HEK293 (cell line): ENCODE measurements around the gene NMD3.

Experiments used
- CTCF ChIA-PET: fragments of 350-600 bp; formaldehyde crosslinking; extraction: SDS; loops from one replicate; lab custom pipeline; 2021; ENCODE audit warnings: antibody characterized with exemption; lab: Yijun Ruan, JAX
- POLR2A ChIA-PET: fragments of 300-600 bp; formaldehyde crosslinking; extraction: SDS; loops from one replicate; lab custom pipeline; 2020; ENCODE audit warnings: antibody characterized with exemption, inconsistent platforms; lab: Yijun Ruan, JAX
- H3K27ac ChIP-seq: fragments of 200-500 bp; sonication (Bioruptor generic); 2 replicates; pipeline ENCODE4 v1.5.1; 2014; ENCODE audit warnings: low read depth, low read length, control low read depth, inconsistent platforms; ENCODE audit errors: extremely low read depth
- H3K36me3 ChIP-seq, 2 experiments: fragments of 200-500 bp in 1 of 2; sonication (Bioruptor generic) in 1 of 2; 1 replicate in 1 of 2; 2 replicates in 1 of 2; pipeline ENCODE4 v1.5.1; 2014 to 2017; ENCODE audit warnings: inconsistent platforms in 2 of 2, low read length in 2 of 2; ENCODE audit not compliant: control insufficient read depth in 2 of 2, insufficient read depth in 1 of 2
- H3K4me1 ChIP-seq: fragments of 200-500 bp; sonication (Bioruptor generic); 2 replicates; pipeline ENCODE4 v1.5.1; 2014; ENCODE audit warnings: mild to moderate bottlenecking, low read length, inconsistent platforms; ENCODE audit not compliant: control insufficient read depth, insufficient read depth
- H3K4me3 ChIP-seq: 2 replicates; pipeline ENCODE4 v1.5.1; 2011; ENCODE audit warnings: low read depth, mild to moderate bottlenecking, control low read depth, low read length, moderate library complexity
- H3K9me3 ChIP-seq: fragments of 200-500 bp; sonication (Bioruptor generic); 2 replicates; pipeline ENCODE4 v1.5.1; 2014; ENCODE audit warnings: low read depth, low read length, inconsistent platforms; ENCODE audit not compliant: control insufficient read depth, insufficient read depth
- GLIS2 ChIP-seq: fragments of 450-650 bp; formaldehyde crosslinking; IDR thresholded peaks from 2 replicates; pipeline ENCODE4 v1.5.1; 2016; ENCODE audit warnings: missing biosample characterization, missing genetic modification characterization
- INSM2 ChIP-seq: fragments of 450-650 bp; formaldehyde crosslinking; IDR thresholded peaks from 2 replicates; pipeline ENCODE4 v1.5.1; 2016; ENCODE audit warnings: missing biosample characterization, missing genetic modification characterization
- PBX3 ChIP-seq: sonication (generic); formaldehyde crosslinking; IDR thresholded peaks from 2 replicates; pipeline ENCODE4 v1.8.1; 2022; ENCODE audit warnings: mild to moderate bottlenecking, moderate library complexity, missing genetic modification reagents
- SETDB1 ChIP-seq: IDR thresholded peaks from one replicate; pipeline ENCODE4 v1.6.1; 2017; ENCODE audit warnings: mild to moderate bottlenecking, low read length, moderate library complexity, mixed read lengths; ENCODE audit not compliant: insufficient read length
- TSHZ1 ChIP-seq: fragments of 450-650 bp; formaldehyde crosslinking; IDR thresholded peaks from 2 replicates; pipeline ENCODE4 v1.5.1; 2016; ENCODE audit warnings: missing biosample characterization, missing genetic modification characterization, borderline replicate concordance
- ZBTB20 ChIP-seq: fragments of 450-650 bp; formaldehyde crosslinking; IDR thresholded peaks from 2 replicates; pipeline ENCODE4 v1.5.1; 2016; ENCODE audit warnings: missing biosample characterization, missing genetic modification characterization
- ZNF10 ChIP-seq: fragments of 450-650 bp; formaldehyde crosslinking; IDR thresholded peaks from 2 replicates; pipeline ENCODE4 v1.5.1; 2017; ENCODE audit warnings: missing biosample characterization, missing genetic modification characterization
- ZNF146 ChIP-seq: fragments of 450-650 bp; formaldehyde crosslinking; IDR thresholded peaks from 2 replicates; pipeline ENCODE4 v1.5.1; 2016; ENCODE audit warnings: missing biosample characterization, missing genetic modification characterization
- ZNF202 ChIP-seq: fragments of 450-650 bp; formaldehyde crosslinking; IDR thresholded peaks from 2 replicates; pipeline ENCODE4 v1.5.1; 2016; ENCODE audit warnings: missing biosample characterization, missing genetic modification characterization, borderline replicate concordance
- ZNF280C ChIP-seq: fragments of 450-650 bp; formaldehyde crosslinking; IDR thresholded peaks from 2 replicates; pipeline ENCODE4 v1.5.1; 2016; ENCODE audit warnings: missing biosample characterization, missing genetic modification characterization
- ZNF37A ChIP-seq: fragments of 450-650 bp; IDR thresholded peaks from 2 replicates; pipeline ENCODE4 v1.5.1; 2018; ENCODE audit warnings: missing biosample characterization, missing genetic modification characterization
- ZNF623 ChIP-seq: fragments of 450-650 bp; formaldehyde crosslinking; IDR thresholded peaks from 2 replicates; pipeline ENCODE4 v1.5.1; 2016; ENCODE audit warnings: missing biosample characterization, missing genetic modification characterization
- ZNF645 ChIP-seq: fragments of 450-650 bp; formaldehyde crosslinking; IDR thresholded peaks from 2 replicates; pipeline ENCODE4; 2016; ENCODE audit warnings: missing biosample characterization, missing genetic modification characterization

The NMD3 gene

GRCh38 chr3:161213644-161214043, 7.5 kb upstream of the NMD3 start:
- ChIA-PET POLR2A (no interaction called here), CTCF (no interaction called here)
- H3K27ac ChIP-seq: no peak overlapping the region
- no peak for TF ChIP-seq ZNF37A (tag by site-specific recombination)
- no peak for TF ChIP-seq ZNF202 (tag by site-specific recombination)
- H3K36me3 ChIP-seq: no peaks in the 10 kb centered on the region
- no peaks in the 10 kb centered on the region for H3K4me1 ChIP-seq
- no peaks in the 10 kb centered on the region for H3K9me3 ChIP-seq
- no peak overlapping the region for H3K4me3 ChIP-seq

GRCh38 chr3:161215185-161215584, 5.9 kb upstream of the NMD3 start:
- POLR2A ChIA-PET: no interaction called here
- CTCF ChIA-PET: no interaction called here
- TF ChIP-seq ZNF146 (tag by site-specific recombination) (no peak), TSHZ1 (tag by site-specific recombination) (no peak), SETDB1 (no peak), ZNF623 (no peak), PBX3 (CRISPR knock-in tag) (no peak), ZBTB20 (tag by site-specific recombination) (no peak), ZNF280C (tag by site-specific recombination) (no peak), GLIS2 (tag by site-specific recombination) (no peak), INSM2 (tag by site-specific recombination) (no peak), ZNF10 (tag by site-specific recombination) (no peak), ZNF645 (tag by site-specific recombination) (no peak)
- no peaks in the 10 kb centered on the region for H3K36me3 ChIP-seq
- no peak overlapping the region for H3K4me3 ChIP-seq
- H3K4me1 ChIP-seq: no peaks in the 10 kb centered on the region
- H3K27ac ChIP-seq: no peak overlapping the region
- H3K9me3 ChIP-seq: no peaks in the 10 kb centered on the region
